Erythroblast (primary cell): Measurements from ENCODE around the gene MYO15B.

ENCODE experiments used
- GATA1 ChIP-seq: IDR thresholded peaks from 2 replicates; pipeline ENCODE4 v1.6.1; 2011; ENCODE audit warnings: low read depth, mild to moderate bottlenecking, control low read depth, low read length, moderate library complexity
- POLR2A ChIP-seq: IDR thresholded peaks from 2 replicates; pipeline ENCODE4 v1.6.1; 2011; ENCODE audit warnings: mild to moderate bottlenecking, low read length

- TF ChIP-seq POLR2A (no peak), GATA1 (no peak)
Measured at GRCh38 chr17:75607086-75607485, 19.5 kb downstream of the MYO15B start.
